Spinal cord (tissue), 10 donors: ENCODE measurements around the gene SORCS1. TPM values are rescaled to one million over a fixed set of nuclear protein-coding genes. Genes with fewer than 3 reads are reported as not detected.
A peak's percentile ranks its signal among the peaks of the same experiment; 100 is the strongest.

Experiments
- DNase-seq, 6 donors: peaks; one replicate each; pipeline versions ENCODE4 v3.0.0 to v3.0.0-alpha.2; 2013 to 2015; ENCODE audit warnings: low spot score in 6 of 6, low read depth in 4 of 6
- H3K27ac ChIP-seq: one replicate; pipeline ENCODE4 v1.5.1; 2013; ENCODE audit warnings: low read depth, low read length, control low read depth
- H3K27me3 ChIP-seq: one replicate; pipeline ENCODE4 v1.6.1; 2013; ENCODE audit warnings: low read length; ENCODE audit not compliant: control insufficient read depth, insufficient read depth
- H3K36me3 ChIP-seq: one replicate; pipeline ENCODE4 v1.6.1; 2013; ENCODE audit warnings: low read length; ENCODE audit not compliant: control insufficient read depth, insufficient read depth
- H3K4me1 ChIP-seq: one replicate; pipeline ENCODE4 v1.6.1; 2013; ENCODE audit warnings: low read length; ENCODE audit not compliant: control insufficient read depth, insufficient read depth
- H3K4me3 ChIP-seq: one replicate; pipeline ENCODE4 v1.5.1; 2013; ENCODE audit warnings: low read depth, low read length, control low read depth
- H3K9me3 ChIP-seq: one replicate; pipeline ENCODE4 v1.6.1; 2013; ENCODE audit warnings: low read length; ENCODE audit not compliant: control insufficient read depth, insufficient read depth
- WGBS: methylation state at CpG from one replicate; pipeline ENCODE4 v1.1.5; 2013; ENCODE audit warnings: missing lambda C conversion rate; ENCODE audit not compliant: insufficient coverage; 5-methylcytosine and 5-hydroxymethylcytosine counted together
- polyA plus RNA-seq, 2 donors: library from polyadenylated mRNA; unstranded; fragments of 120-200 nt; gene quantifications; one replicate each; pipeline ENCODE4 v1.2.1, GENCODE V29; 2013; ENCODE audit not compliant: insufficient read length in 2 of 2
- total RNA-seq, 2 donors: library from RNA; depleted of rRNA in 1 of 2; stranded (reverse); fragments of 120-200 nt in 1 of 2; fragments of >200 nt in 1 of 2; gene quantifications; one replicate each; pipeline versions ENCODE4 v1.2.3 to v1.2.4, GENCODE V29; 2013 to 2014
- donor health status: healthy.

SORCS1 gene
- total and polyA plus RNA-seq, 4 donors: 11.4 to 38.0 (median 19.3) TPM

- no peaks in the 10 kb centered on the region for H3K36me3 ChIP-seq
- no peaks in the 10 kb centered on the region for H3K9me3 ChIP-seq
- no peaks in the 10 kb centered on the region for H3K4me1 ChIP-seq
- 100% methylated on average over 1 of the region's 5 CpGs for WGBS
- no peak for DNase-seq
- H3K27me3 ChIP-seq: no peaks in the 10 kb centered on the region
- H3K4me3 ChIP-seq: no peak overlapping the region
- no peak overlapping the region for H3K27ac ChIP-seq
Measured at GRCh38 chr10:106573106-106573505, 591.4 kb downstream of the SORCS1 start.

- no CpG with 5 or more reads among the region's 5 CpGs for WGBS
- peak in 5 of 6 donors; percentile 36 to 88 (median 50) for DNase-seq
- Histone ChIP-seq H3K9me3 (no peaks in the 10 kb centered on the region), H3K36me3 (no peaks in the 10 kb centered on the region), H3K4me1 (no peaks in the 10 kb centered on the region), H3K27ac (no peak overlapping the region), H3K27me3 (no peaks in the 10 kb centered on the region), H3K4me3 (no peak overlapping the region)
Measured at GRCh38 chr10:106571192-106571946, 593.1 kb downstream of the SORCS1 start.

GRCh38 chr10:106570268-106570667 lies 594.2 kb downstream of the SORCS1 start:
- no peaks in the 10 kb centered on the region for H3K4me1 ChIP-seq
- WGBS: no CpG with 5 or more reads among the region's 5 CpGs
- H3K4me3 ChIP-seq: no peak overlapping the region
- no peak for DNase-seq
- no peak overlapping the region for H3K27ac ChIP-seq
- no peaks in the 10 kb centered on the region for H3K27me3 ChIP-seq
- no peaks in the 10 kb centered on the region for H3K9me3 ChIP-seq
- H3K36me3 ChIP-seq: no peaks in the 10 kb centered on the region

- no peaks in the 10 kb centered on the region for H3K36me3 ChIP-seq
- H3K4me1 ChIP-seq: no peaks in the 10 kb centered on the region
- DNase-seq: no peak
- no peak overlapping the region for H3K4me3 ChIP-seq
- no peak overlapping the region for H3K27ac ChIP-seq
- no peaks in the 10 kb centered on the region for H3K27me3 ChIP-seq
- H3K9me3 ChIP-seq: no peaks in the 10 kb centered on the region
- 96% methylated on average over 3 of the region's 4 CpGs for WGBS
Measured at GRCh38 chr10:106567629-106568028, 596.9 kb downstream of the SORCS1 start.

- H3K4me1 ChIP-seq: no peaks in the 10 kb centered on the region
- no peaks in the 10 kb centered on the region for H3K36me3 ChIP-seq
- H3K27me3 ChIP-seq: no peaks in the 10 kb centered on the region
- no peaks in the 10 kb centered on the region for H3K9me3 ChIP-seq
- WGBS: 78% methylated on average over 1 of the region's 3 CpGs
- H3K27ac ChIP-seq: no peak overlapping the region
- H3K4me3 ChIP-seq: no peak overlapping the region
- peak; percentile 58 to 96 (median 78) for DNase-seq
Measured at GRCh38 chr10:106566873-106567272, 597.6 kb downstream of the SORCS1 start.

- Histone ChIP-seq H3K9me3 (no peaks in the 10 kb centered on the region), H3K27ac (no peak overlapping the region), H3K4me1 (no peaks in the 10 kb centered on the region), H3K36me3 (no peaks in the 10 kb centered on the region), H3K4me3 (no peak overlapping the region), H3K27me3 (no peaks in the 10 kb centered on the region)
- no peak for DNase-seq
- WGBS: 94% methylated on average over 3 of the region's 3 CpGs
Measured at GRCh38 chr10:106565546-106565945, 599.0 kb downstream of the SORCS1 start.

- no CpG with 5 or more reads among the region's 3 CpGs for WGBS
- DNase-seq: no peak
Measured at GRCh38 chr10:106563384-106563783, 601.1 kb downstream of the SORCS1 start.

GRCh38 chr10:106560925-106561640 lies 603.4 kb downstream of the SORCS1 start:
- Histone ChIP-seq H3K27me3 (no peaks in the 10 kb centered on the region), H3K4me3 (no peak overlapping the region), H3K9me3 (no peaks in the 10 kb centered on the region), H3K36me3 (no peaks in the 10 kb centered on the region), H3K27ac (no peak overlapping the region), H3K4me1 (no peaks in the 10 kb centered on the region)
- DNase-seq: no peak
- no CpG with 5 or more reads among the region's 5 CpGs for WGBS

More at GRCh38 chr10:106563384-106563783, 601.1 kb downstream of the SORCS1 start:
- no peak overlapping the region for H3K27ac ChIP-seq
- no peaks in the 10 kb centered on the region for H3K27me3 ChIP-seq
- H3K36me3 ChIP-seq: no peaks in the 10 kb centered on the region
- no peaks in the 10 kb centered on the region for H3K4me1 ChIP-seq
- H3K4me3 ChIP-seq: no peak overlapping the region
- no peaks in the 10 kb centered on the region for H3K9me3 ChIP-seq

GRCh38 chr10:106559442-106559841 lies 605.1 kb downstream of the SORCS1 start:
- H3K9me3 ChIP-seq: no peaks in the 10 kb centered on the region
- no peak overlapping the region for H3K27ac ChIP-seq
- no peak for DNase-seq
- no peaks in the 10 kb centered on the region for H3K27me3 ChIP-seq
- no peak overlapping the region for H3K4me3 ChIP-seq
- WGBS: 86% methylated on average over 2 of the region's 3 CpGs
- H3K4me1 ChIP-seq: no peaks in the 10 kb centered on the region
- H3K36me3 ChIP-seq: no peaks in the 10 kb centered on the region
